Neuronal stem cell (in vitro differentiated cells): Measurements from ENCODE around the gene DACT1.

ENCODE experiments used
- DNase-seq: peaks from one replicate; pipeline ENCODE4 v3.0.0-alpha.2; 2013; ENCODE audit warnings: low spot score
- H2AFZ ChIP-seq: one replicate; pipeline ENCODE4 v1.6.1; 2013; ENCODE audit warnings: mild to moderate bottlenecking, low read length, inconsistent platforms
- H2AK5ac ChIP-seq: 2 replicates; pipeline ENCODE4 v1.6.1; 2013; ENCODE audit warnings: low read depth, mild to moderate bottlenecking, inconsistent platforms, low read length, moderate library complexity, mixed read lengths
- H2BK120ac ChIP-seq: 2 replicates; pipeline ENCODE4 v1.6.1; 2013; ENCODE audit warnings: low read depth, mild to moderate bottlenecking, inconsistent platforms, low read length, moderate library complexity, mixed read lengths
- H2BK12ac ChIP-seq: one replicate; pipeline ENCODE4 v1.6.1; 2013; ENCODE audit warnings: low read length, inconsistent platforms
- H2BK15ac ChIP-seq: 2 replicates; pipeline ENCODE4 v1.6.1; 2013; ENCODE audit warnings: mild to moderate bottlenecking, low read length, inconsistent platforms, mixed read lengths
- H2BK5ac ChIP-seq: one replicate; pipeline ENCODE4 v1.6.1; 2013; ENCODE audit warnings: inconsistent platforms, mild to moderate bottlenecking, low read length, moderate library complexity
- H3K14ac ChIP-seq: one replicate; pipeline ENCODE4 v1.6.1; 2013; ENCODE audit warnings: low read length, inconsistent platforms
- H3K18ac ChIP-seq: 2 replicates; pipeline ENCODE4 v1.6.1; 2013; ENCODE audit warnings: low read length, inconsistent platforms
- H3K23ac ChIP-seq: 2 replicates; pipeline ENCODE4 v1.6.1; 2013; ENCODE audit warnings: low read depth, mild to moderate bottlenecking, mixed read lengths, low read length, inconsistent platforms; ENCODE audit not compliant: poor library complexity
- H3K27ac ChIP-seq: replicated peaks from 3 replicates; pipeline ENCODE4 v1.5.1; 2013; ENCODE audit warnings: low read length, inconsistent platforms
- H3K27me3 ChIP-seq, 3 experiments: 2 replicates each; pipeline ENCODE4 v1.6.1; 2013; ENCODE audit warnings: low read length in 3 of 3, mild to moderate bottlenecking in 2 of 3, inconsistent platforms in 1 of 3, low read depth in 1 of 3, mixed read lengths in 1 of 3, moderate library complexity in 1 of 3; ENCODE audit not compliant: control insufficient read depth in 3 of 3, insufficient read depth in 3 of 3
- H3K36me3 ChIP-seq, 2 donors: replicated peaks in 1 of 2; 2 replicates each; pipeline ENCODE4 v1.6.1; 2013; ENCODE audit warnings: low read length in 2 of 2; ENCODE audit not compliant: control insufficient read depth in 2 of 2, insufficient read depth in 2 of 2
- H3K4ac ChIP-seq: 2 replicates; pipeline ENCODE4 v1.6.1; 2013; ENCODE audit warnings: inconsistent platforms, mild to moderate bottlenecking, low read length, moderate library complexity
- H3K4me1 ChIP-seq, 2 donors: 1 replicate in 1 of 2; 2 replicates in 1 of 2; pipeline ENCODE4 v1.6.1; 2013; ENCODE audit warnings: low read length in 2 of 2, low read depth in 1 of 2; ENCODE audit not compliant: control insufficient read depth in 2 of 2, insufficient read depth in 1 of 2
- H3K4me2 ChIP-seq: one replicate; pipeline ENCODE4 v1.6.1; 2013; ENCODE audit warnings: mild to moderate bottlenecking, low read length, inconsistent platforms; ENCODE audit not compliant: insufficient read depth, poor library complexity, severe bottlenecking
- H3K4me3 ChIP-seq, 2 donors: 2 replicates each; pipeline ENCODE4 v1.5.1; 2013; ENCODE audit warnings: low read length in 2 of 2, mild to moderate bottlenecking in 2 of 2, inconsistent platforms in 1 of 2, moderate library complexity in 1 of 2
- H3K79me1 ChIP-seq: one replicate; pipeline ENCODE4 v1.6.1; 2013; ENCODE audit warnings: low read depth, mild to moderate bottlenecking, inconsistent platforms, low read length, moderate library complexity
- H3K9ac ChIP-seq: one replicate; pipeline ENCODE4 v1.6.1; 2013; ENCODE audit warnings: mild to moderate bottlenecking, low read depth, low read length, inconsistent platforms; ENCODE audit not compliant: poor library complexity
- H3K9me3 ChIP-seq, 2 donors: replicated peaks in 1 of 2; 2 replicates each; pipeline versions ENCODE3 to v1.6.1; 2013; ENCODE audit warnings: low read length in 2 of 2, mild to moderate bottlenecking in 2 of 2, inconsistent platforms in 1 of 2, low read depth in 1 of 2, mixed read lengths in 1 of 2, moderate library complexity in 1 of 2; ENCODE audit not compliant: control insufficient read depth in 2 of 2, insufficient read depth in 1 of 2
- H4K8ac ChIP-seq: one replicate; pipeline ENCODE4 v1.6.1; 2013; ENCODE audit warnings: low read depth, mild to moderate bottlenecking, inconsistent platforms, low read length, moderate library complexity
- H4K91ac ChIP-seq: one replicate; pipeline ENCODE4 v1.6.1; 2013; ENCODE audit warnings: low read length, low read depth, mild to moderate bottlenecking, inconsistent platforms; ENCODE audit not compliant: poor library complexity
- WGBS, 2 donors: extraction: QIAGEN DNeasy Blood & Tissue Kit; methylation state at CpG; one replicate each; pipeline ENCODE4 v1.1.7; 2013; ENCODE audit warnings: missing lambda C conversion rate in 2 of 2, mixed read lengths in 1 of 2; ENCODE audit not compliant: insufficient read length in 2 of 2, insufficient replicate concordance in 1 of 2; ENCODE audit errors: extremely low coverage in 2 of 2; 5-methylcytosine and 5-hydroxymethylcytosine counted together

DACT1 gene

GRCh38 chr14:58666737-58667136 lies 29.0 kb downstream of the DACT1 start:
- no peak overlapping the region for H2AFZ ChIP-seq
- no peak for DNase-seq
- no peak overlapping the region for H2BK5ac ChIP-seq
- no peak overlapping the region for H3K18ac ChIP-seq
- no peak overlapping the region for H3K4me3 ChIP-seq
- no peaks in the 10 kb centered on the region for H3K9me3 ChIP-seq
- no peak overlapping the region for H3K23ac ChIP-seq
- H2AK5ac ChIP-seq, result no peak overlapping the region
- no peaks in the 10 kb centered on the region for H3K27me3 ChIP-seq
- no peak overlapping the region for H3K4me2 ChIP-seq
- no peak overlapping the region for H4K91ac ChIP-seq
- H2BK12ac ChIP-seq, result no peak overlapping the region
- no peak overlapping the region for H3K14ac ChIP-seq
- no peak overlapping the region for H3K4ac ChIP-seq
- no peak overlapping the region for H2BK120ac ChIP-seq
- no peak overlapping the region for H2BK15ac ChIP-seq
- no peaks in the 10 kb centered on the region for H3K79me1 ChIP-seq
- no peaks in the 10 kb centered on the region for H3K36me3 ChIP-seq
- peaks cover 5 to 13% of the 10 kb centered on the region in 2 donors for H3K4me1 ChIP-seq
- H3K9ac ChIP-seq, result no peak overlapping the region
- no peak overlapping the region for H4K8ac ChIP-seq
- no peak overlapping the region for H3K27ac ChIP-seq

- no peak for DNase-seq
- H4K91ac ChIP-seq, result no peak overlapping the region
- no peak overlapping the region for H3K4ac ChIP-seq
- no peak overlapping the region for H3K14ac ChIP-seq
- no peaks in the 10 kb centered on the region for H3K9me3 ChIP-seq
- no CpG with 5 or more reads among the region's 5 CpGs for WGBS, 2 donors
- H2AFZ ChIP-seq, result no peak overlapping the region
- no peaks in the 10 kb centered on the region for H3K79me1 ChIP-seq
- H2BK5ac ChIP-seq, result no peak overlapping the region
- no peak overlapping the region for H2BK15ac ChIP-seq
- no peak overlapping the region for H2BK12ac ChIP-seq
- peaks cover 5% of the 10 kb centered on the region in 2 donors for H3K4me1 ChIP-seq
- H2BK120ac ChIP-seq, result no peak overlapping the region
- no peak overlapping the region for H3K23ac ChIP-seq
- H2AK5ac ChIP-seq, result no peak overlapping the region
- H3K4me3 ChIP-seq, result no peak overlapping the region
- H3K27ac ChIP-seq, result no peak overlapping the region
- no peak overlapping the region for H3K18ac ChIP-seq
- no peak overlapping the region for H3K4me2 ChIP-seq
- H3K36me3 ChIP-seq, result no peaks in the 10 kb centered on the region
- no peak overlapping the region for H3K9ac ChIP-seq
- peak overlapping the region; percentile 7 for H4K8ac ChIP-seq
- no peaks in the 10 kb centered on the region for H3K27me3 ChIP-seq
These were observed 30.1 kb downstream of the DACT1 start for GRCh38 chr14:58667900-58668299.

GRCh38 chr14:58668848-58669480 lies 31.2 kb downstream of the DACT1 start:
- H4K8ac ChIP-seq, result no peak overlapping the region
- H2AK5ac ChIP-seq, result no peak overlapping the region
- H3K4me2 ChIP-seq, result no peak overlapping the region
- WGBS, 2 donors, result no CpG with 5 or more reads among the region's 5 CpGs
- no peak overlapping the region for H2AFZ ChIP-seq
- no peak overlapping the region for H2BK15ac ChIP-seq
- H3K27ac ChIP-seq, result no peak overlapping the region
- no peak overlapping the region for H3K18ac ChIP-seq
- H3K23ac ChIP-seq, result no peak overlapping the region
- H3K36me3 ChIP-seq, result no peaks in the 10 kb centered on the region
- no peaks in the 10 kb centered on the region for H3K9me3 ChIP-seq
- H3K79me1 ChIP-seq, result no peaks in the 10 kb centered on the region
- no peak overlapping the region for H2BK5ac ChIP-seq
- no peak for DNase-seq
- no peak overlapping the region for H2BK120ac ChIP-seq
- peaks cover 1 to 4% of the 10 kb centered on the region in 2 donors for H3K4me1 ChIP-seq
- no peak overlapping the region for H3K4me3 ChIP-seq
- H3K14ac ChIP-seq, result no peak overlapping the region
- H4K91ac ChIP-seq, result no peak overlapping the region
- H2BK12ac ChIP-seq, result no peak overlapping the region
- H3K9ac ChIP-seq, result no peak overlapping the region
- H3K4ac ChIP-seq, result no peak overlapping the region
- no peaks in the 10 kb centered on the region for H3K27me3 ChIP-seq

DNA sequence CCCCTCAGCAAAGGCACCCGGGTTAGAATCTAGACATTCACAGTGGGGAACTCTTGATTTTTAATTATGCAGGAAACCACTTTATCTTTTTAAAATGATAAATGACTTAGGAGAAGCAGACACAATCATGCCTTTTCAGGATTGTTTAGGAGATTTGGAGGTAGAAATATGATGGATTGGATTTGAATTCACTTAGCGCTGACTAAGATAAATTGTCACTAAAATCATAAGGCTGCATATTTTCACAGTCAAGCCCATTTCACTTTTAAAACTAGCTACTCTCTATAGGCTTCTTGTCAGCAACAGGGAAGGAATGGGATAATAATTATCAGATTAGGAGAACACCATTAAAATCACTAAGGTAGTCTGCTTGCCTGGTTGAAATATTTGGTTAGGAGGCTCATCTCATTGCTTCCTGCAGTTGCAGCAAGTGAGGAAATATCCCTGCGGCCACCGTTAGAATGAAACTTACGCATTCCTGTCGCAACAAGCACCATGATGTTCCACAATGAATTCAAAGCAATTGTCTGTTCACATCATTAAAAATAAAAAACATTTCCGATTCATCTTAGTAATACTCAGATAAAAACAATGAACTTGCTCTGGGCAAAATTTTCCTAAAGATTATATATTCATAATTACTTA lies 31.9 kb downstream of the DACT1 start:
- Histone ChIP-seq H2BK15ac (no peak overlapping the region), H3K4me3 (no peak overlapping the region), H3K27ac (no peak overlapping the region), H2BK120ac (no peak overlapping the region), H3K4me1 (peaks cover 0 to 4% of the 10 kb centered on the region in 2 donors), H3K18ac (no peak overlapping the region), H2BK12ac (no peak overlapping the region), H3K4ac (no peak overlapping the region), H4K91ac (no peak overlapping the region), H2AK5ac (no peak overlapping the region), H3K23ac (no peak overlapping the region), H3K27me3 (no peaks in the 10 kb centered on the region), H3K36me3 (no peaks in the 10 kb centered on the region), H4K8ac (no peak overlapping the region), H3K4me2 (no peak overlapping the region), H3K79me1 (no peaks in the 10 kb centered on the region), H3K9ac (no peak overlapping the region), H2BK5ac (no peak overlapping the region), H2AFZ (no peak overlapping the region), H3K14ac (no peak overlapping the region), H3K9me3 (no peaks in the 10 kb centered on the region)
- DNase-seq, result no peak
- no CpG with 5 or more reads among the region's 7 CpGs for WGBS, 2 donors
